RWPE2 (cell line): ENCODE data around the gene DDC.
A peak's percentile ranks its signal among the peaks of the same experiment; 100 is the strongest.

Source experiments
- ATAC-seq: fragments of 200-7000 bp; cut with Tn5 transposase; 3 replicates; pipeline ENCODE4 v1.9.1; 2021; ENCODE audit warnings: low read depth
- DNase-seq: peaks from one replicate; pipeline ENCODE4 v3.0.0-alpha.2; 2020; ENCODE audit warnings: low spot score
- H3K27ac ChIP-seq: fragments of 450-650 bp; 2 replicates; pipeline ENCODE4 v1.5.1; 2017; ENCODE audit warnings: mild to moderate bottlenecking; ENCODE audit not compliant: poor library complexity, severe bottlenecking
- H3K27me3 ChIP-seq: fragments of 250-450 bp; sonication (Bioruptor Pico); 2 replicates; pipeline ENCODE4 v1.5.1; 2021; ENCODE audit warnings: mild to moderate bottlenecking, moderate library complexity; ENCODE audit not compliant: insufficient read depth, poor library complexity, severe bottlenecking
- H3K36me3 ChIP-seq: fragments of 250-450 bp; sonication (Bioruptor Pico); 2 replicates; pipeline ENCODE4 v1.5.1; 2020; ENCODE audit warnings: low read depth, mild to moderate bottlenecking, moderate library complexity
- H3K4me1 ChIP-seq: fragments of 250-450 bp; sonication (Bioruptor Pico); 2 replicates; pipeline ENCODE4 v1.5.1; 2021; ENCODE audit warnings: mild to moderate bottlenecking, moderate library complexity; ENCODE audit not compliant: insufficient read depth, poor library complexity, severe bottlenecking
- H3K4me3 ChIP-seq: fragments of 250-450 bp; sonication (Bioruptor Pico); 2 replicates; pipeline ENCODE4 v1.5.1; 2021; ENCODE audit warnings: mild to moderate bottlenecking, moderate library complexity; ENCODE audit not compliant: severe bottlenecking
- H3K9me3 ChIP-seq: fragments of 250-450 bp; sonication (Bioruptor Pico); 2 replicates; pipeline ENCODE4 v1.5.1; 2021; ENCODE audit warnings: mild to moderate bottlenecking, moderate library complexity; ENCODE audit not compliant: severe bottlenecking
- TF ChIP-seq, protein P1 (sequence below): fragments of 450-650 bp; IDR thresholded peaks from one replicate; pipeline ENCODE4 v1.5.1; 2017; ENCODE audit warnings: mild to moderate bottlenecking, moderate library complexity; ENCODE audit not compliant: poor library complexity, severe bottlenecking

The DDC gene

DNA sequence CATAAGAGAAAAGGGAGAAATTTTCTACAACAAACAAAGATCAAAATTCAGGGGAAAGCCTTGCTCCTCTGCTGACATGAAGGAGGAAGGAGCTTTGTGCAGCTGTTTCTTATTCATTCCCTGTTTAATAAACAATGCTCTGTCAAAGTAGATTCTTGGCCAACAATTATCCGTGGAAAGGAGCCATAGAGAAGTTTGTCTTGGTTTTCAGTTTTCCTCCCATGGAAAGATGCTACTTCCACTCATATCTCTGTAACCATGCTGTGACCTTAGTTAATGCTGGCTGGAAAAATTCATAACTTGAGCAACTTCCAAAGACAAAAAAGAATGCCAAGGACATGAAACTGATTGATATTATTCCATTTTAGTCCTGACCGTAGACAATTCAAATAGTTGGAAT lies 8.1 kb downstream of the DDC start:
- Histone ChIP-seq H3K4me3 (no peak overlapping the region), H3K27ac (no peak overlapping the region), H3K27me3 (no peaks in the 10 kb centered on the region), H3K4me1 (no peaks in the 10 kb centered on the region), H3K36me3 (no peaks in the 10 kb centered on the region), H3K9me3 (no peaks in the 10 kb centered on the region)
- TF ChIP-seq, protein P1, sequence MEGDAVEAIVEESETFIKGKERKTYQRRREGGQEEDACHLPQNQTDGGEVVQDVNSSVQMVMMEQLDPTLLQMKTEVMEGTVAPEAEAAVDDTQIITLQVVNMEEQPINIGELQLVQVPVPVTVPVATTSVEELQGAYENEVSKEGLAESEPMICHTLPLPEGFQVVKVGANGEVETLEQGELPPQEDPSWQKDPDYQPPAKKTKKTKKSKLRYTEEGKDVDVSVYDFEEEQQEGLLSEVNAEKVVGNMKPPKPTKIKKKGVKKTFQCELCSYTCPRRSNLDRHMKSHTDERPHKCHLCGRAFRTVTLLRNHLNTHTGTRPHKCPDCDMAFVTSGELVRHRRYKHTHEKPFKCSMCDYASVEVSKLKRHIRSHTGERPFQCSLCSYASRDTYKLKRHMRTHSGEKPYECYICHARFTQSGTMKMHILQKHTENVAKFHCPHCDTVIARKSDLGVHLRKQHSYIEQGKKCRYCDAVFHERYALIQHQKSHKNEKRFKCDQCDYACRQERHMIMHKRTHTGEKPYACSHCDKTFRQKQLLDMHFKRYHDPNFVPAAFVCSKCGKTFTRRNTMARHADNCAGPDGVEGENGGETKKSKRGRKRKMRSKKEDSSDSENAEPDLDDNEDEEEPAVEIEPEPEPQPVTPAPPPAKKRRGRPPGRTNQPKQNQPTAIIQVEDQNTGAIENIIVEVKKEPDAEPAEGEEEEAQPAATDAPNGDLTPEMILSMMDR: no peak
- no peak for DNase-seq
- ATAC-seq: no peak

DNA sequence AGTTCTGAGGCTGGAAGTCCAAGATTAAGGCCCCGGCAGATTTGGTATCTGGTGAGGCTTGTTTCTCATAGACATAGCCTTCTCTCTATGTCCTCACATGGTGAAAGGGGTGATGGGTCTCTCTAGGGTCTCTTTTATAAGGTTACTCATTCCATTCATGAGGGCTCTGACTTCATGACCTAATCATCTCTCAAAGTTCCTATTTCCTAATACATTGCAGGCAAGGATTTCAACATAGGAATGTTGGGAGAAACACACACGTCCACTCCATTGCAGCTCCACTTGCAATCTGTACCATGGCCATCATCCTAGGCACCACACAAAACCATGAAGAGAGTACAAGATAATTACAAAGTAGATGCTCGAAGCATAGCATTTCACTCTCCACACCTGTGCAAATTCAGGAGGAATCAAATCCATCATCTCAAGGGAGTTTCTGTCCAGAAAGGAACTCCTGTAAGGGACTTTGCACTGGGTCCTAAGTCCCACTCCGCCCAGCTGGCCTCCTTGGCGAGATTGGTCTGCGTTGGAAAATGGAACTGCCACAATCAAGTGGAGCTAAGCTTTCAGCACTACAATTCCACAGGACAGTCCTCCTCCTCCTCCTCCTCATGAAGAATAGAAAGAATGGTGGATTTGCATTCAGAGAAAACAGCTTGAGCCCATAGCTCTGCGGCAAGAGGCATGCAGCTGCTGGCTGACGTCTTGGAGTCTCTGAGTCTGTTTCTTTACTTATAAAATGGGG lies 8.8 kb downstream of the DDC start:
- peak; percentile 58 for ATAC-seq
- no peaks in the 10 kb centered on the region for H3K9me3 ChIP-seq
- H3K36me3 ChIP-seq: no peaks in the 10 kb centered on the region

GRCh38 chr7:50555594-50556140 lies 9.5 kb downstream of the DDC start:
- Histone ChIP-seq H3K27me3 (no peaks in the 10 kb centered on the region), H3K4me1 (no peaks in the 10 kb centered on the region), H3K9me3 (no peaks in the 10 kb centered on the region), H3K27ac (no peak overlapping the region), H3K36me3 (no peaks in the 10 kb centered on the region), H3K4me3 (no peak overlapping the region)
- TF ChIP-seq, protein P1: no peak
- no peak for ATAC-seq
- no peak for DNase-seq

More for the DNA sequence above, 8.8 kb downstream of the DDC start:
- TF ChIP-seq, protein P1: no peak
- Histone ChIP-seq H3K4me1 (no peaks in the 10 kb centered on the region), H3K27me3 (no peaks in the 10 kb centered on the region), H3K4me3 (no peak overlapping the region), H3K27ac (no peak overlapping the region)
- DNase-seq: no peak

DNA sequence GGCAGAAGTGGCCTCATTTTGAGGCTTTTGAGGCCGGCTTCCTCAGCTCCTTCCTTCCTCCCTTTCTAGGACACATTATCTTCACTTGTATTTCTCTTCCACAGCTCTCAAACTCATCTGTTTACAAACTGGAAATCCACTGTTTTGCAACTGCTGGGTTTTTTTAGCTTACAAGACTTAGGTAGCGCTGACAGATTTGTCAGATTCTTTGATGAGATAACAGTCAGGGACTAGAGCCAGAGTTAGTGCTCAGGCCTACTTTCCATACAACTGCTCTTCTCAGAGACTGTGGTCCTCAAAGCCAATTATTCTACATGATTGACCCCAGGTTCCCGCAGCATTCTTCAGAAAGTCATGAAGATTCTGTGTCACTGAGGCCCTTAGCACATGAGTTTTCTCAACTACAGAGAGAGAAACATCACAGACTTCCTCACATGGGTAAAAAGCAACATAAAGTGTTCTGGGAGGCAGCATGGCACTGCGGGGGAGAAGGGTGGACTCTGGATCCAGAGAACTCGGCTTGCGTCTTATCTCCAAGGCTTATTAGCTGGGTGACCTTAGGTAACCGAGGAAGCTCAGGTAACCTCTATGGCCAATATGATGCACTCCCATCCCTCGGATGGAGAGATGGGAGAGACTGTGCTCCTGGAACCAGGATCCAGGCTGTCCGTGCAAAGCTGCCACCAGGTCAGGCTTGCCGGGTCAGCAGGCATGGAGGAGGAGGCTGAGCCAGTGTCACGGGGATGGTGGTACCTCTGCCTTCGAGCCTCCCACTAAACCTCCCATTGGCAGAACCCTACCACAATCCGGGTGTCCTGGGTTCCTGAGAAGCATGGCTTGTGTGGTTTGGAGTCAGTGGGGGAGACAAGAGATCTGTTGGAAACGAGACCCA lies 10.5 kb downstream of the DDC start:
- no peak for DNase-seq
- no peaks in the 10 kb centered on the region for H3K9me3 ChIP-seq
- no peak overlapping the region for H3K4me3 ChIP-seq
- no peak for ATAC-seq
- H3K4me1 ChIP-seq: no peaks in the 10 kb centered on the region
- no peaks in the 10 kb centered on the region for H3K36me3 ChIP-seq
- TF ChIP-seq, protein P1: no peak
- no peak overlapping the region for H3K27ac ChIP-seq
- no peaks in the 10 kb centered on the region for H3K27me3 ChIP-seq
